Activated naive CD4-positive, alpha-beta T cell treated with anti-CD3 and anti-CD28 coated beads, Interleukin-2, amount 50 U/mL, for 72 hours (primary cell): ENCODE measurements around the gene EMC8. TPM values are rescaled to one million over a fixed set of nuclear protein-coding genes. Genes with fewer than 3 reads are reported as not detected.
A peak's percentile ranks its signal among the peaks of the same experiment; 100 is the strongest.
"Not testable (repeated sequence)": the region's sequence is repeated elsewhere in the genome, so short reads cannot be mapped to it uniquely, and the experiment has no call there.

ENCODE experiments used
- ATAC-seq, 2 donors: fragments of 150-1000 bp; cut with Tn5 transposase; 2 replicates each; pipeline ENCODE4 v1.10.0; 2021; ENCODE audit warnings: mild to moderate bottlenecking in 2 of 2, moderate library complexity in 2 of 2
- DNase-seq, 2 donors: peaks; one replicate each; pipeline ENCODE4 v3.0.0; 2021 to 2022; ENCODE audit warnings: low spot score in 2 of 2
- H3K27ac Mint-ChIP-seq, 2 donors: one replicate each; pipeline ENCODE4 v1.8.0; 2022; ENCODE audit warnings: mild to moderate bottlenecking in 2 of 2, mixed read lengths in 2 of 2
- H3K36me3 Mint-ChIP-seq, 2 donors: one replicate each; pipeline ENCODE4 v1.8.0; 2022; ENCODE audit warnings: mixed read lengths in 2 of 2
- H3K9me3 Mint-ChIP-seq, 2 donors: one replicate each; pipeline ENCODE4 v1.8.0; 2022; ENCODE audit warnings: mixed read lengths in 2 of 2
- total RNA-seq, 2 donors: library from RNA; stranded (reverse); gene quantifications; one replicate each; pipeline ENCODE4 v1.2.3, GENCODE V29; 2022

Gene EMC8
- total RNA-seq, 2 donors from 2014 or later: 31.0 to 38.6 TPM

- not testable (repeated sequence) for H3K36me3 Mint-ChIP-seq, H3K9me3 Mint-ChIP-seq, ATAC-seq, DNase-seq
- H3K27ac Mint-ChIP-seq: peak overlapping the region in 1 of 2 donors; percentile 55
These were observed 38.3 kb upstream of the EMC8 start for GRCh38 chr16:85837654-85838053.

DNA sequence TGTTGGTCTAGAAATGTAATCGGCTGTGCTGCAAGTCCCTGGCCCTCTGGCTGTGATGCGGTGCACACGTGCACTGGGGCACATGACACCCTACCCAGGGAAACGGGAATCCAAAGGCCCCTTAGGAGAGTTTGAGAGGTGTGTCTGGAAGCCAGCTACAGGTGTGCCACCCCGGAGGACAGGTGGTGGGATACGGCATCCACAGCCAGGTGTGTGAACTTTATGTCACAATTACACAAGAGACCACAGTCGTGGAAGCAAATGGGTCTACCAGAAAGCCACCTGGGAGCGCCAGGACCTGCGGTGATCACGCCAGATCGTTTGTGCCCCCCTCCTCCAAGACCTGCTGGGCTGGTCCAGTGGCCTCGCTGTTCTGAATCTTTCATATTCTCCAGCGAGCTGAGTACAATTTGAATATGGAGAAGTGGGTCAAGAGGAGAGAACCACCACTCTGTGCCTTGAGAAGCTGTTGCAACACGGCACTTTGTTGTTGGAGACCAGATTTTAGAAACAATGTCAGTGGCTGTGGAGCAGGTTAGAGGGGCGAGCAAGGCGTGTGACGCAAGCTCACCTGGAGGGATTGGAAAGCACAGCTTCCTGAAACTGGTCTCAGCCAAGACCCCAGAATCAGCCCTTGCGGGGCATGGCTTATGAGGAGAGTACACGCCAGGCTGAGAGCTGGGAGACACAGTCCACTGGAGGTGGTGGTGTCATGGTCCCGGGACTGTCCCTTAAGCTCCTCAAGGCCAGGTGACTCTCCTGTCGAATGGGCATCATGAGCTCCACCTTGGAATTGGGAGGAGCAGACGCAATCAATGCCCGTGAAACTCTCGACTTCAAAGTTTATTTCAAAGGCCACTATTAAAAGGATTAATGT, 37.6 kb upstream of the EMC8 start:
- Mint-ChIP-seq H3K27ac (no peak overlapping the region), H3K36me3 (peaks cover 0 to 4% of the 10 kb centered on the region in 2 donors), H3K9me3 (no peaks in the 10 kb centered on the region)
- DNase-seq (no peak), ATAC-seq (no peak)

DNA sequence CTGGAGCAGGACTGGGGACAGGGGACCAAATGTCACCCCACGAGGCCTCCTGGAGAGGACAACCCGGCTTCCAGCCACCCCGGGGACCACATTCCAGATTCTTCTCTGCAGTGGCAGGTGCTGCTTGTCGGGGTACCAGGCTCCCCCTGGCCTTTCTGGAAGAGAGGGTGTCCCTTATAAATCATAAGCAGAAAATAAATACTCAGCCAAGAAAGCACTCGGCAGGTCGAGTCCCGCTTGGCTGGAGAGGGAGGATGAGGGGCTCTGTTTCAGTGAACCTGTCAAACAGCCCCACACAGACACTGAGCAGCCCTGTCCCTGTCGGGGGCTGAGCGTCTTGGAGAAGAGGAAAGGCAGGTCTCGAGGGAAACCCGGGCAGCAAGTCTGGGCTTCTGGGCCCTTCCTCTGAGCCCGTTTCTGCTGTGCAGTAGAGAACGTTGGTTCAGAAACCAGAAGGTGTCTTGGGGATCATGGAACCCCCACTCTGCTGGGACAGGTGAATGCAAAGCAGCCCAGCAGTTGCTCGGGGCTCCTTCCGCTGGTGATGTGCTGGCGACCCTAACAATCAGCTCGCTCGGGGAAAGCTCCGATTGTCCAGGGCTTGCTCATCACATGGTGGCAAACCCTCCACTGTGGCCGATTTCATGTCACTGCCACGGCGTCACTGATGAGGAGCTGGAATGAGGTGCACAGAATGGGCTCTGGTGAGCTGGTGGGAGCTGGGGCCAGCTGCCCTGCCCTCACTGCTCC, 36.8 kb upstream of the EMC8 start:
- ATAC-seq: no peak
- no peak overlapping the region for H3K27ac Mint-ChIP-seq
- H3K36me3 Mint-ChIP-seq: peaks cover 4% of the 10 kb centered on the region in 2 donors
- DNase-seq: no peak
- H3K9me3 Mint-ChIP-seq: peaks cover 0 to 4% of the 10 kb centered on the region in 2 donors

DNA sequence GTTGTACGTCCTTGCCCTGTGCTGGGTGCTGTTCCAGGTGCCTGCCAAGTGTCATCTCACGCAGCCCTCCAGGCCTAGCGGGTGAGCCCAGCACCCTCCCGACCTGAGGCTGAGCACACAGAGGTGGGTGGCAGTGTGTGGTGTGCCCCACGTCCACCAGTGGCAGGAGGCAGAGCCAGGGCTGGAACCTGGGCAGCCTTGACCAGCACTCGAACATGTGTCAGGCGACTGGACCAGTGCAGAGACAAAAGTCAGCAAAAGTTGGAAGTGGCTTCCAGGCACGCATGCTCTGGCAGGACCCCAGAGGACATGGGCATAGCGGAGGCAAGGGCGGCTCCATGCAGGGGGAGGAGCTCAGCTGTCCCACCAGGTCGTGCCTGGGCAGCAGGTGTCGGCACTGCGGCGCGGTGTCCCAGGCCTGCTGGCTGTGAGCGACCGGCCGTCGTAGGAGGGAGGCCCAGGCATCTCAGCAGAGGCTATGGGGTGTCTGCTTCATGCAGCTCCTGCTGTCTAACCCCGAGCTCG, 35.9 kb upstream of the EMC8 start:
- H3K36me3 Mint-ChIP-seq: peaks cover 4% of the 10 kb centered on the region in 2 donors

GRCh38 chr16:85834741-85835140, 35.4 kb upstream of the EMC8 start:
- peaks cover 0 to 5% of the 10 kb centered on the region in 2 donors for H3K9me3 Mint-ChIP-seq
- peaks cover 4% of the 10 kb centered on the region in 2 donors for H3K36me3 Mint-ChIP-seq
- ATAC-seq (no peak), DNase-seq (no peak)
- no peak overlapping the region for H3K27ac Mint-ChIP-seq

More for the DNA sequence above, 35.9 kb upstream of the EMC8 start:
- no peak for DNase-seq
- no peak overlapping the region for H3K27ac Mint-ChIP-seq
- no peak for ATAC-seq
- peaks cover 0 to 5% of the 10 kb centered on the region in 2 donors for H3K9me3 Mint-ChIP-seq

DNA sequence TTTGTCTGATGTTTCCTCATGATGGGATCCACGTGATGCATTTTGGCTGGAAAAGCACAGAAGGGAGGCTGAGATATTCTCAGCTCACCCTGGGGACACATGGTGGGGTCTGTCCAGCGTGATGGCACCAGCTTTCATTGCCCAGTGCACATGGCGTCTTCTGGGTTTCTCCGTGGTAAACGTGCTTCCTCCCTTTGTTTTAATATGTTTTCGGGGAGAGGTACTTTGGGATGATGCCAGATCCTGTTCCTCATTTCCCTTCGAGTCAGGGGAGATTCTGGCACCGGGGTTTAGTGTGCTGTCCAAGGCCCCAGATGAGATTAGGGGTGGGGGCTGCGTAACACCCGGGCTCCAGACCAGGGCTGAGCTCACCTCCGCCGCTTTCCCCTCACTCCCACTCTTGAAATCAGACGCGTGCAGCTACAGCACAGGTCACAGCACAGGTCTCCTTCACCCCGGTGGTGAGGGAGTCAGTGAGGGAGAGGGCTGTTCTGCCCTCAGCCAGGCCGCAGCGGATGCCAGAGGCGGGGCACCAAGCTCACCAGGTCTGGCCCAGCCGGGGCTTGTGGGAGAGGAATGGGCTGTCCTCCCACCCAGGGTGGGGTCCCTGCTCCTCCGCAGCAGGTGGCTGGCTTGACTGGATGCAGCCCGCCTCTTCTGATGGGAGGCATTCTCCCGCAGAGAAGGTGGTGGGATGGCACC, 34.0 kb upstream of the EMC8 start:
- ATAC-seq (no peak), DNase-seq (no peak)
- H3K27ac Mint-ChIP-seq: peak overlapping the region in 1 of 2 donors; percentile 72
- H3K9me3 Mint-ChIP-seq: peaks cover 0 to 12% of the 10 kb centered on the region in 2 donors
- peaks cover 4 to 12% of the 10 kb centered on the region in 2 donors for H3K36me3 Mint-ChIP-seq

GRCh38 chr16:85832570-85833218, 33.4 kb upstream of the EMC8 start:
- no peak for ATAC-seq
- DNase-seq: no peak
- peaks cover 0 to 12% of the 10 kb centered on the region in 2 donors for H3K9me3 Mint-ChIP-seq
- H3K36me3 Mint-ChIP-seq: peaks cover 4 to 12% of the 10 kb centered on the region in 2 donors
- no peak overlapping the region for H3K27ac Mint-ChIP-seq

DNA sequence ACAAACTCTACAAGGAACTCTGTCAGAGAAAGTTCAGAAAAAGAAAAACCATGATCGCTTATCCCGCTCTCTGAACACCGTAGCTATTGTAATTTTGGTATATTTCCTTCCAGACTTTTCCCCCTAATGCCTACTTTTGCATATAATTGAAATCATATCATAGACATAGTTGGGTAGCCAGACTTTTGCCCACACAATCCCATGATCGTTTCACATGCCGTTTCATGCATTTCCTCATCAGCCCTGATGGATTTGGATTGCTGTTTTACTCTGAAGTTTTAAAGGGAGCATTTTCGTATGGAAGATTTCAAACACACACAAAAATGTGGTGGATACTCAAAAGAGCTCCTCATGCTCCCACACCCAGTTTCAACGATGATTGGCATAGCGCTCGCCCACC, 31.5 kb upstream of the EMC8 start:
- DNase-seq (no peak), ATAC-seq (no peak)
- H3K36me3 Mint-ChIP-seq: peaks cover 4 to 12% of the 10 kb centered on the region in 2 donors
- H3K27ac Mint-ChIP-seq: no peak overlapping the region
- peaks cover 0 to 12% of the 10 kb centered on the region in 2 donors for H3K9me3 Mint-ChIP-seq

GRCh38 chr16:85829751-85830445, 30.6 kb upstream of the EMC8 start:
- H3K27ac Mint-ChIP-seq: no peak overlapping the region
- H3K9me3 Mint-ChIP-seq: peaks cover 0 to 12% of the 10 kb centered on the region in 2 donors
- peaks cover 4 to 12% of the 10 kb centered on the region in 2 donors for H3K36me3 Mint-ChIP-seq
- DNase-seq: no peak
- ATAC-seq: no peak

DNA sequence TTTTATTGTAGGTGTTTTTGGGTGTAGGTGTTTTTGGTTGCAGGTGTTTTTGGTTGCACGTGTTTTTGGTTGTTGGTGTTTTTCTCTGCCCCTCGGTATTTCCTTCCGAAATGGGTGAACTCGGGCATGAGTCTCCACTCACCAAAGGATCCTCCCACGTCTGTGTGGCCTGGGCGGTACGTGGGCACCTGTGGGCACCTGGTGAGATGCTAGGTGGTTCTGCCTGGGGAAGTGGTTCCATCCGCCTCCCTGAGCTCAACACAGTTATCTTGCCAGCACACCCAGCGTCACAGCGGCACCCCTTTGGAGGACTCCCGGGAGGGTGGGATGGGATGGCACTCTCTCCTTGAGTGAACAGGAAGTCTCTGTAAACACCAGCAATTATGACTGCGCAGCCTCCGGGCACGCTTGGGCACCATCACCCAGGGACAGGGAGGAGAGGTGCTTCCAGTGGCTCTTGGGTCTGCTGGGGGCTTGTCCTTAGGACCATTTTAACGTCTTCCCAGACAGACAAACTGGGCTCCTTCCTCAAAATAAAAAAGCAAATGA, 29.9 kb upstream of the EMC8 start:
- H3K27ac Mint-ChIP-seq: no peak overlapping the region
- ATAC-seq (no peak), DNase-seq (no peak)
- H3K9me3 Mint-ChIP-seq: peaks cover 0 to 12% of the 10 kb centered on the region in 2 donors
- H3K36me3 Mint-ChIP-seq: peaks cover 4 to 12% of the 10 kb centered on the region in 2 donors

DNA sequence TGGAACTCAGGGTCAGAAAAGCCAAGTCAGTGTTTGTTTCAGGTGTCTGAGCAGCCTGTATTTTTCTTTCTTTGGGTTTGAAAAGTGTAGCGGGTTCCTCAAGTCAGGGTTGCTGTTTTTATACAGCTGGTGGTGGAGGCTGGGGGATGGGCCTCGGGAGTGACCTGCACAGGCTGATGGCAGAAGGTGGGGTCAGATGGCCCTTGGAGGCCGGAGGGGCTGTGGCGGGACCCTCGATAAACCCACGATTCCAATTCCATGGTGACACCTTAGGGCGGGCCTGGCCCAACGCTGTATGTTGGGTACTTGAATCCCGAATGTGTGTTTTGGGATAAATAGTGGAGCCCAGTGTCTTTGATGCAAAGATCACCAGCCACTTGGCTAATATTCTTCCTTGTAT, 28.8 kb upstream of the EMC8 start:
- ATAC-seq (no peak), DNase-seq (no peak)
- H3K9me3 Mint-ChIP-seq: peaks cover 0 to 12% of the 10 kb centered on the region in 2 donors
- no peak overlapping the region for H3K27ac Mint-ChIP-seq
- peaks cover 4 to 8% of the 10 kb centered on the region in 2 donors for H3K36me3 Mint-ChIP-seq

DNA sequence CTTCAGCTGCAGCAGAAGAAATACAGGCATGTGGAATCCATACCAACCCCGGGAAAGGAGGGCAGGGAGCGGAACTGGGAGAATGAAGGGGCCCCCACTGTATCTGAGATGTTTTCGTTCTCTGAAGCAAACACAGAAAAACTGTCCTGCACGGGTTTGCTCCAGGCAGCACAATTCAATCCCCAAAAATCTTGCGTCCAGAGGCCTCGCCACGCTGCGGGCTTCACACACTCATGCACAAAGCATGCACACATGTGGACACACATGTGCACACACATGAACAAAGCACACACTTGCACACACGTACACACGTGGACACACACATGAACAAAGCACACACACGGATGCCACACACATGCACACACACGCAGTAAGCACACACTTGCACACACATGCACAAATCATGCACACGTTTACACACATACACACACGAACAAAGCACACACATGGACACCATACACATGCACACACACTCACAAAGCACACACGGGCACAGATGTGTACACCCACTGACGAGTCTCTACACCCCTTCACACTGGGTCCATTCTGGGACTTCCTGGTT, 27.4 kb upstream of the EMC8 start:
- peak overlapping the region in 1 of 2 donors; percentile 33 for H3K27ac Mint-ChIP-seq
- peaks cover 0 to 12% of the 10 kb centered on the region in 2 donors for H3K9me3 Mint-ChIP-seq
- DNase-seq (no peak), ATAC-seq (no peak)
- H3K36me3 Mint-ChIP-seq: peaks cover 4 to 8% of the 10 kb centered on the region in 2 donors

DNA sequence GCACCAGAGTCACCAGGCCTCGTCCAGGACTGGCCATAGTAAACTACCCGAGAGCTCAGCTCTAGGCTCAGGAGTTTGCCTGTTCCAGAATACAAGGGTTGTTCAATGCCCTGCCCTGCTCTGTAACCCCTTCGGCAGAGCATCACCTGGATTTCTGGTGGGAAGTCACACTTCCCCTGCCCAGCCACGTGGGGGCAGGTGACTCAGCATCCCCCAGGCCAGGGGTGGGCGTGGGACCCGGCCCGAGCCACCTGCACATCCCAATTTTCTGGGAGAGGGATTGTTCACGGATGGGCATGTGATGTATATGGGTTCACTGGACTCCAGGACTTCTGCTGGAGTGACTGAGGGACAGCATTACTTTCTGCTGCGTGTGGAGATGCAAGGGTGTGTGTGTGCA, 26.0 kb upstream of the EMC8 start:
- no peak overlapping the region for H3K27ac Mint-ChIP-seq
- peaks cover 0 to 7% of the 10 kb centered on the region in 2 donors for H3K9me3 Mint-ChIP-seq
- H3K36me3 Mint-ChIP-seq: peaks cover 0 to 8% of the 10 kb centered on the region in 2 donors
- no peak for DNase-seq
- ATAC-seq: no peak

DNA sequence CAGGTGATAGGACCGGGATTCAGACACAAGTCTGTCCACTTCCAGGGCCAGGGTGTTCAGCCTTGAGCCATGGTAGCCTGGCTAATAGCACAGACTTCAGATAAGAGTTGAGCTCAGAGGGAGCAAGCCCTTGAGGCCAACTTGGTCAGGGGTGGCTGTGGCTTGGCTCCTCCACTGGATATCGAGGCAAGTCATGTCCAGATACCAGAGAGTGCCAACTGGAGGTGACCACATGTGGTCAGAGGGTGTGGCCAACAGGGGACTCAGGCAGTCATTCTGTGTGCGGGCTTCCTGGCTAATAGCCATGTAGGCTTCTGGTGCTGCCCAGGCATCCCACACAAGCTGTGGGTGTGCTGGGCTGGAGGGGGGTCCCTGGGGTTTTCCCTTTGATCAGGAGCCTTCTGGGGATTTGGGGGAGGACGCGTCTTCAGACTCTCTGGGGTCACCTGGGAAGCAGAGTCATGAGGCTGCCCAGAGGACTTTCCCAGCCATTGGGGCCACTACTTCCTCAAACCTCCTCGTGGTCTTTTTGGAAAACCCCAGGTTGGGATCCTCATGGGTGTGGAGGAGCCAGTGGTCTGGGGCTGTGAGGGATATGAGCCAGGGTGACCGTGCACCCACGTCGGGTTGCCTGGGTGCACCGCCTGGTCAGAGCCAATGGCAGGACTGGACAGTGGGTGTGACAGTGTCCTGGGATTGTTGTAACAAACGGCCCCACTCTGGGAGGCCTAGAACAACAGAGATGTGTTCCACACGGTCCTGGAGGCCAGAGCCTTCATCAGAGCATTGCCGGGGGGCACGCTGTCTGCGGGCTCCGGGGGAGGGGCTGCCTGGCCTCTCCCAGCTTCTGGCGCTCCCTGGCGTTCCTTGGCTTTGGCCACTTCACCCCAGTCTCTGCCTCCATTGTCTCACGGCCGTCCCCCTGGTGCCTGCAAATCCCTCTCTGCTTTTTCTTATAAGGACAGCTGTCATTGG, 25.1 kb upstream of the EMC8 start:
- no peak overlapping the region for H3K27ac Mint-ChIP-seq
- no peak for ATAC-seq
- H3K9me3 Mint-ChIP-seq: peaks cover 0 to 7% of the 10 kb centered on the region in 2 donors

More for the DNA sequence above, 25.1 kb upstream of the EMC8 start:
- no peak for DNase-seq
- peaks cover 0 to 8% of the 10 kb centered on the region in 2 donors for H3K36me3 Mint-ChIP-seq
